HepG2 (cell line): ENCODE results near the gene LRPPRC. TPM values are rescaled to one million over a fixed set of nuclear protein-coding genes. Genes with fewer than 3 reads are reported as not detected.
A peak's percentile ranks its signal among the peaks of the same experiment; 100 is the strongest.

Source experiments
- ATM ChIP-seq: fragments of 450-650 bp; IDR thresholded peaks from 2 replicates; pipeline ENCODE4 v1.7.1; 2017; ENCODE audit warnings: mild to moderate bottlenecking, borderline replicate concordance
- ATRX ChIP-seq: sonication (generic); formaldehyde crosslinking; IDR thresholded peaks from 2 replicates; pipeline ENCODE4 v1.4.0; 2020; ENCODE audit warnings: missing genetic modification reagents, borderline replicate concordance
- FOXA3 ChIP-seq: IDR thresholded peaks from 2 replicates; pipeline ENCODE4 v1.6.1; 2016; ENCODE audit warnings: missing genetic modification reagents, missing compliant biosample characterization
- FOXJ3 ChIP-seq: sonication (generic); formaldehyde crosslinking; IDR thresholded peaks from 2 replicates; pipeline ENCODE4 v1.4.0; 2020; ENCODE audit warnings: missing genetic modification reagents, mild to moderate bottlenecking, borderline replicate concordance
- FOXM1 ChIP-seq: sonication (generic); formaldehyde crosslinking; IDR thresholded peaks from 2 replicates; pipeline ENCODE4 v1.5.0; 2020; ENCODE audit warnings: missing genetic modification reagents
- GPN1 ChIP-seq: sonication (generic); formaldehyde crosslinking; IDR thresholded peaks from 2 replicates; pipeline ENCODE4 v1.5.1; 2020; ENCODE audit warnings: missing genetic modification reagents, borderline replicate concordance
- HMG20B ChIP-seq: conservative IDR thresholded peaks from 2 replicates; pipeline ENCODE4 v1.6.1; 2016; ENCODE audit warnings: missing genetic modification reagents, missing compliant biosample characterization
- KDM6A ChIP-seq: IDR thresholded peaks from 2 replicates; pipeline ENCODE4 v1.6.1; 2016; ENCODE audit warnings: low read depth
- MYNN ChIP-seq: sonication (generic); formaldehyde crosslinking; IDR thresholded peaks from 2 replicates; pipeline ENCODE4 v1.4.0; 2020; ENCODE audit warnings: mild to moderate bottlenecking, low read depth, missing genetic modification reagents
- TBX3 ChIP-seq: fragments of 450-650 bp; IDR thresholded peaks from 2 replicates; pipeline ENCODE4 v1.6.1; 2017; ENCODE audit warnings: antibody characterized with exemption, mild to moderate bottlenecking, inconsistent platforms, borderline replicate concordance
- U2AF1 ChIP-seq: fragments of 200-400 bp; formaldehyde crosslinking; optimal IDR thresholded peaks from 2 replicates; pipeline ENCODE3; 2017; ENCODE audit warnings: mild to moderate bottlenecking, low read depth, low read length
- ZBTB44 ChIP-seq: sonication (generic); formaldehyde crosslinking; IDR thresholded peaks from 2 replicates; pipeline ENCODE4 v1.4.0; 2020; ENCODE audit warnings: missing genetic modification reagents
- ZNF30 ChIP-seq: sonication (generic); formaldehyde crosslinking; IDR thresholded peaks from 2 replicates; pipeline ENCODE4 v1.5.0; 2020; ENCODE audit warnings: mild to moderate bottlenecking, missing genetic modification reagents
- ZNF782 ChIP-seq: sonication (generic); formaldehyde crosslinking; IDR thresholded peaks from 2 replicates; pipeline ENCODE4 v1.4.0; 2020; ENCODE audit warnings: missing genetic modification reagents, mild to moderate bottlenecking, borderline replicate concordance
- ZNF841 ChIP-seq: sonication (generic); formaldehyde crosslinking; IDR thresholded peaks from 2 replicates; pipeline ENCODE4 v1.8.1; 2023; ENCODE audit warnings: missing genetic modification reagents, borderline replicate concordance
- ZSCAN12 ChIP-seq: sonication (generic); formaldehyde crosslinking; IDR thresholded peaks from 2 replicates; pipeline ENCODE4 v1.9.0; 2021; ENCODE audit warnings: mild to moderate bottlenecking, missing genetic modification reagents
- polyA plus RNA-seq, 8 experiments: library from polyadenylated mRNA; depleted of rRNA in 3 of 8; stranded (reverse) in 7 of 8; unstranded in 1 of 8; fragments of >200 nt; fragmentation: Illumina TruSeq in 4 of 8; extraction: Trizol in 4 of 8; gene quantifications; 2 replicates each; pipeline versions ENCODE4 v1.2.1 to v1.2.3, GENCODE V29; 2011 to 2016; ENCODE audit warnings: low read depth in 4 of 8, missing spikeins in 1 of 8, mixed read lengths in 1 of 8; ENCODE audit not compliant: insufficient read depth in 1 of 8
- total RNA-seq, 5 experiments: library from RNA; depleted of rRNA; stranded (reverse); fragments of >200 nt; fragmentation: Illumina TruSeq; extraction: Trizol; gene quantifications; 2 replicates each; pipeline ENCODE4 v1.2.3, GENCODE V29; 2016; ENCODE audit warnings: low read depth in 1 of 5
- TF ChIP-seq, protein P1 (sequence below): IDR thresholded peaks from 2 replicates; pipeline ENCODE4 v1.4.0; 2020; ENCODE audit warnings: mild to moderate bottlenecking, missing genetic modification reagents
- TF ChIP-seq, protein P2 (sequence below), 2 experiments: sonication (generic) in 1 of 2; formaldehyde crosslinking in 1 of 2; IDR thresholded peaks; 2 replicates each; pipeline versions ENCODE4 v1.4.0 to v1.6.1; 2016 to 2020; ENCODE audit warnings: borderline replicate concordance in 1 of 2, low read depth in 1 of 2, mild to moderate bottlenecking in 1 of 2, missing genetic modification reagents in 1 of 2
- TF ChIP-seq, protein P3 (sequence below): IDR thresholded peaks from 2 replicates; pipeline ENCODE4 v1.6.1; 2012; ENCODE audit warnings: low read depth, low read length, improper control_type of control experiment

The LRPPRC gene
- total and polyA plus RNA-seq, 2 of the 13 experiments (the other 11 are each of a cell fraction or from before 2014, with no cell fraction given): 117 to 167 TPM

- TF ChIP-seq, protein P1, sequence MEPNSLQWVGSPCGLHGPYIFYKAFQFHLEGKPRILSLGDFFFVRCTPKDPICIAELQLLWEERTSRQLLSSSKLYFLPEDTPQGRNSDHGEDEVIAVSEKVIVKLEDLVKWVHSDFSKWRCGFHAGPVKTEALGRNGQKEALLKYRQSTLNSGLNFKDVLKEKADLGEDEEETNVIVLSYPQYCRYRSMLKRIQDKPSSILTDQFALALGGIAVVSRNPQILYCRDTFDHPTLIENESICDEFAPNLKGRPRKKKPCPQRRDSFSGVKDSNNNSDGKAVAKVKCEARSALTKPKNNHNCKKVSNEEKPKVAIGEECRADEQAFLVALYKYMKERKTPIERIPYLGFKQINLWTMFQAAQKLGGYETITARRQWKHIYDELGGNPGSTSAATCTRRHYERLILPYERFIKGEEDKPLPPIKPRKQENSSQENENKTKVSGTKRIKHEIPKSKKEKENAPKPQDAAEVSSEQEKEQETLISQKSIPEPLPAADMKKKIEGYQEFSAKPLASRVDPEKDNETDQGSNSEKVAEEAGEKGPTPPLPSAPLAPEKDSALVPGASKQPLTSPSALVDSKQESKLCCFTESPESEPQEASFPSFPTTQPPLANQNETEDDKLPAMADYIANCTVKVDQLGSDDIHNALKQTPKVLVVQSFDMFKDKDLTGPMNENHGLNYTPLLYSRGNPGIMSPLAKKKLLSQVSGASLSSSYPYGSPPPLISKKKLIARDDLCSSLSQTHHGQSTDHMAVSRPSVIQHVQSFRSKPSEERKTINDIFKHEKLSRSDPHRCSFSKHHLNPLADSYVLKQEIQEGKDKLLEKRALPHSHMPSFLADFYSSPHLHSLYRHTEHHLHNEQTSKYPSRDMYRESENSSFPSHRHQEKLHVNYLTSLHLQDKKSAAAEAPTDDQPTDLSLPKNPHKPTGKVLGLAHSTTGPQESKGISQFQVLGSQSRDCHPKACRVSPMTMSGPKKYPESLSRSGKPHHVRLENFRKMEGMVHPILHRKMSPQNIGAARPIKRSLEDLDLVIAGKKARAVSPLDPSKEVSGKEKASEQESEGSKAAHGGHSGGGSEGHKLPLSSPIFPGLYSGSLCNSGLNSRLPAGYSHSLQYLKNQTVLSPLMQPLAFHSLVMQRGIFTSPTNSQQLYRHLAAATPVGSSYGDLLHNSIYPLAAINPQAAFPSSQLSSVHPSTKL: peak; percentile 73
- no peak for TF ChIP-seq ZNF841
- no peak for TF ChIP-seq ZNF30 (CRISPR knock-in tag)
- 0 out of 2 replicates have a peak, but pooled peaks have one; percentile 21 for TF ChIP-seq HMG20B
- no peak for TF ChIP-seq ZSCAN12
- TF ChIP-seq FOXA3 (CRISPR knock-in tag): peak; percentile 52
- TF ChIP-seq U2AF1: no peak
- TF ChIP-seq GPN1: no peak
- TF ChIP-seq ATM: no peak
- TF ChIP-seq KDM6A (CRISPR knock-in tag): no peak
- peak; percentile 25; the same call in 1 of the 2 replicates for TF ChIP-seq TBX3
- TF ChIP-seq ZBTB44 (CRISPR knock-in tag): no peak
- no peak for TF ChIP-seq ATRX (CRISPR knock-in tag)
- TF ChIP-seq, protein P2, sequence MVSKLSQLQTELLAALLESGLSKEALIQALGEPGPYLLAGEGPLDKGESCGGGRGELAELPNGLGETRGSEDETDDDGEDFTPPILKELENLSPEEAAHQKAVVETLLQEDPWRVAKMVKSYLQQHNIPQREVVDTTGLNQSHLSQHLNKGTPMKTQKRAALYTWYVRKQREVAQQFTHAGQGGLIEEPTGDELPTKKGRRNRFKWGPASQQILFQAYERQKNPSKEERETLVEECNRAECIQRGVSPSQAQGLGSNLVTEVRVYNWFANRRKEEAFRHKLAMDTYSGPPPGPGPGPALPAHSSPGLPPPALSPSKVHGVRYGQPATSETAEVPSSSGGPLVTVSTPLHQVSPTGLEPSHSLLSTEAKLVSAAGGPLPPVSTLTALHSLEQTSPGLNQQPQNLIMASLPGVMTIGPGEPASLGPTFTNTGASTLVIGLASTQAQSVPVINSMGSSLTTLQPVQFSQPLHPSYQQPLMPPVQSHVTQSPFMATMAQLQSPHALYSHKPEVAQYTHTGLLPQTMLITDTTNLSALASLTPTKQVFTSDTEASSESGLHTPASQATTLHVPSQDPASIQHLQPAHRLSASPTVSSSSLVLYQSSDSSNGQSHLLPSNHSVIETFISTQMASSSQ (IDR thresholded peaks at IDR 0.05; ENCODE audit: low read depth): no peak
- TF ChIP-seq, protein P2 (CRISPR knock-in tag; IDR thresholded peaks at IDR 0.05; ENCODE audit: borderline replicate concordance): peak; percentile 18; the same call in 1 of the 2 replicates
- TF ChIP-seq, protein P3, sequence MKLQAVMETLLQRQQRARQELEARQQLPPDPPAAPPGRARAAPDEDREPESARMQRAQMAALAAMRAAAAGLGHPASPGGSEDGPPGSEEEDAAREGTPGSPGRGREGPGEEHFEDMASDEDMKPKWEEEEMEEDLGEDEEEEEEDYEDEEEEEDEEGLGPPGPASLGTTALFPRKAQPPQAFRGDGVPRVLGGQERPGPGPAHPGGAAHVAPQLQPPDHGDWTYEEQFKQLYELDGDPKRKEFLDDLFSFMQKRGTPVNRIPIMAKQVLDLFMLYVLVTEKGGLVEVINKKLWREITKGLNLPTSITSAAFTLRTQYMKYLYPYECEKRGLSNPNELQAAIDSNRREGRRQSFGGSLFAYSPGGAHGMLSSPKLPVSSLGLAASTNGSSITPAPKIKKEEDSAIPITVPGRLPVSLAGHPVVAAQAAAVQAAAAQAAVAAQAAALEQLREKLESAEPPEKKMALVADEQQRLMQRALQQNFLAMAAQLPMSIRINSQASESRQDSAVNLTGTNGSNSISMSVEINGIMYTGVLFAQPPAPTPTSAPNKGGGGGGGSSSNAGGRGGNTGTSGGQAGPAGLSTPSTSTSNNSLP: peak; percentile 71; the same call in 1 of the 2 replicates
- TF ChIP-seq ZNF782 (CRISPR knock-in tag): no peak
- no peak for TF ChIP-seq FOXM1 (CRISPR knock-in tag)
- TF ChIP-seq FOXJ3 (CRISPR knock-in tag): peak; percentile 18; the same call in 1 of the 2 replicates
- TF ChIP-seq MYNN (CRISPR knock-in tag): no peak
Measured at GRCh38 chr2:43884689-43885088, 111.1 kb downstream of the LRPPRC start (continued).
